ENCODE measurements around the gene RAB6B. TPM values are rescaled to one million over a fixed set of nuclear protein-coding genes. Genes with fewer than 3 reads are reported as not detected.

The RAB6B gene
- total RNA-seq, 1 donor: 0.72 TPM

GRCh38 chr3:133803469-133803868, 92.2 kb downstream of the RAB6B start:
- H3K4me1 ChIP-seq (ENCODE audit: insufficient read depth, low read length): peaks cover 10% of the 10 kb centered on the region
- no peak overlapping the region for H3K4me2 ChIP-seq (ENCODE audit: insufficient read depth, low read length)
- peaks cover 23% of the 10 kb centered on the region for H3K79me2 ChIP-seq (ENCODE audit: insufficient read depth, low read length)
- H3K9me3 ChIP-seq (ENCODE audit: low read depth, low read length): no peaks in the 10 kb centered on the region
- H3K36me3 ChIP-seq (ENCODE audit: insufficient read depth, low read length): peaks cover 11% of the 10 kb centered on the region
- H3K27ac ChIP-seq (ENCODE audit: low read depth, low read length): no peak overlapping the region
- peaks cover 3% of the 10 kb centered on the region for H3K27me3 ChIP-seq (ENCODE audit: insufficient read depth, low read length)
- H4K20me1 ChIP-seq (ENCODE audit: insufficient read depth, low read length): peaks cover 5% of the 10 kb centered on the region
- H2AFZ ChIP-seq (ENCODE audit: low read length): no peak overlapping the region
- H3K4me3 ChIP-seq (ENCODE audit: insufficient read depth, low read length): no peak overlapping the region
- TF ChIP-seq CTCF (IDR thresholded peaks at IDR 0.05; ENCODE audit: extremely low read depth, low read depth, low read length): no peak
- DNase-seq (ENCODE audit: insufficient read length, low spot score, missing footprints): no peak

GRCh38 chr3:133799794-133800585, 95.7 kb downstream of the RAB6B start:
- Histone ChIP-seq H3K4me2 (ENCODE audit: insufficient read depth, low read length) (no peak overlapping the region), H3K27ac (ENCODE audit: low read depth, low read length) (no peak overlapping the region), H3K36me3 (ENCODE audit: insufficient read depth, low read length) (no peaks in the 10 kb centered on the region), H3K4me3 (ENCODE audit: insufficient read depth, low read length) (no peak overlapping the region), H3K79me2 (ENCODE audit: insufficient read depth, low read length) (no peaks in the 10 kb centered on the region), H3K27me3 (ENCODE audit: insufficient read depth, low read length) (peaks cover 3% of the 10 kb centered on the region), H4K20me1 (ENCODE audit: insufficient read depth, low read length) (no peaks in the 10 kb centered on the region), H3K9me3 (ENCODE audit: low read depth, low read length) (no peaks in the 10 kb centered on the region), H2AFZ (ENCODE audit: low read length) (no peak overlapping the region), H3K4me1 (ENCODE audit: insufficient read depth, low read length) (no peaks in the 10 kb centered on the region)
- TF ChIP-seq CTCF (IDR thresholded peaks at IDR 0.05; ENCODE audit: extremely low read depth, low read depth, low read length): no peak
- no peak for DNase-seq (ENCODE audit: insufficient read length, low spot score, missing footprints)

- no peak overlapping the region for H3K4me3 ChIP-seq (ENCODE audit: insufficient read depth, low read length)
- TF ChIP-seq CTCF (IDR thresholded peaks at IDR 0.05; ENCODE audit: extremely low read depth, low read depth, low read length): no peak
- no peaks in the 10 kb centered on the region for H3K79me2 ChIP-seq (ENCODE audit: insufficient read depth, low read length)
- no peak overlapping the region for H2AFZ ChIP-seq (ENCODE audit: low read length)
- H3K27me3 ChIP-seq (ENCODE audit: insufficient read depth, low read length): peaks cover 3% of the 10 kb centered on the region
- no peaks in the 10 kb centered on the region for H3K36me3 ChIP-seq (ENCODE audit: insufficient read depth, low read length)
- no peak for DNase-seq (ENCODE audit: insufficient read length, low spot score, missing footprints)
- H4K20me1 ChIP-seq (ENCODE audit: insufficient read depth, low read length): no peaks in the 10 kb centered on the region
- H3K9me3 ChIP-seq (ENCODE audit: low read depth, low read length): no peaks in the 10 kb centered on the region
- no peaks in the 10 kb centered on the region for H3K4me1 ChIP-seq (ENCODE audit: insufficient read depth, low read length)
- H3K4me2 ChIP-seq (ENCODE audit: insufficient read depth, low read length): no peak overlapping the region
- H3K27ac ChIP-seq (ENCODE audit: low read depth, low read length): no peak overlapping the region
Measured at GRCh38 chr3:133797396-133798105, 98.1 kb downstream of the RAB6B start.

GRCh38 chr3:133792171-133792763, 103.4 kb downstream of the RAB6B start:
- Histone ChIP-seq H3K4me1 (ENCODE audit: insufficient read depth, low read length) (no peaks in the 10 kb centered on the region), H3K27ac (ENCODE audit: low read depth, low read length) (no peak overlapping the region), H4K20me1 (ENCODE audit: insufficient read depth, low read length) (no peaks in the 10 kb centered on the region), H3K36me3 (ENCODE audit: insufficient read depth, low read length) (no peaks in the 10 kb centered on the region), H2AFZ (ENCODE audit: low read length) (no peak overlapping the region), H3K4me2 (ENCODE audit: insufficient read depth, low read length) (no peak overlapping the region), H3K9me3 (ENCODE audit: low read depth, low read length) (peaks cover 2% of the 10 kb centered on the region), H3K79me2 (ENCODE audit: insufficient read depth, low read length) (no peaks in the 10 kb centered on the region), H3K27me3 (ENCODE audit: insufficient read depth, low read length) (no peaks in the 10 kb centered on the region), H3K4me3 (ENCODE audit: insufficient read depth, low read length) (no peak overlapping the region)
- no peak for TF ChIP-seq CTCF (IDR thresholded peaks at IDR 0.05; ENCODE audit: extremely low read depth, low read depth, low read length)
- DNase-seq (ENCODE audit: insufficient read length, low spot score, missing footprints): no peak

All from osteoblast (primary cell).